PC-9 (cell line): ENCODE measurements around the gene ACCS. TPM values are rescaled to one million over a fixed set of nuclear protein-coding genes. Genes with fewer than 3 reads are reported as not detected.

ENCODE experiments used
- BruUV-seq: library from RNA; stranded (reverse); fragments of 400-500 nt; replicated peaks from 2 replicates; lab custom pipeline; 2021; lab: Mats Ljungman, UMichigan
- CTCF ChIA-PET: fragments of 300-600 bp; sonication (Branson Sonifier 250); formaldehyde crosslinking; loops from one replicate; lab custom pipeline; 2022; ENCODE audit warnings: antibody characterized with exemption; lab: Charles Lee
- POLR2A ChIA-PET: fragments of 300-600 bp; sonication (Branson Sonifier 250); formaldehyde crosslinking; loops from one replicate; lab custom pipeline; 2022; ENCODE audit warnings: antibody characterized with exemption; ENCODE audit not compliant: unreplicated experiment; lab: Charles Lee
- DNase-seq, 2 experiments: peaks; one replicate each; pipeline versions ENCODE4 v3.0.0 to v3.0.0-alpha.2; 2015 to 2022; ENCODE audit warnings: mixed read lengths in 1 of 2
- H2AFZ ChIP-seq: fragments of 200-600 bp; sonication (generic); 2 replicates; pipeline ENCODE4 v1.8.1; 2017; ENCODE audit warnings: antibody characterized with exemption
- H3F3A ChIP-seq: fragments of 200-600 bp; sonication (generic); 2 replicates; pipeline ENCODE4 v1.8.1; 2017; ENCODE audit warnings: antibody characterized with exemption, mild to moderate bottlenecking, low read depth; ENCODE audit not compliant: insufficient read depth
- H3K27ac ChIP-seq: fragments of 200-600 bp; sonication (generic); 2 replicates; pipeline ENCODE4 v1.6.1; 2016; ENCODE audit warnings: mixed run types
- H3K27me3 ChIP-seq: fragments of 200-600 bp; sonication (generic); 2 replicates; pipeline ENCODE4 v1.6.1; 2016; ENCODE audit warnings: low read depth, mixed run types; ENCODE audit not compliant: insufficient read depth
- H3K36me3 ChIP-seq: fragments of 200-600 bp; sonication (generic); 2 replicates; pipeline ENCODE4 v1.6.1; 2016; ENCODE audit warnings: low read depth, mixed run types
- H3K4me1 ChIP-seq: fragments of 200-600 bp; sonication (generic); replicated peaks from 2 replicates; pipeline ENCODE4 v1.6.1; 2016; ENCODE audit warnings: mixed run types; ENCODE audit not compliant: insufficient read depth
- H3K4me2 ChIP-seq: fragments of 200-600 bp; sonication (generic); 2 replicates; pipeline ENCODE4 v1.6.1; 2017; ENCODE audit warnings: mixed run types
- H3K4me3 ChIP-seq: fragments of 200-600 bp; sonication (generic); 2 replicates; pipeline ENCODE4 v1.6.1; 2016; ENCODE audit warnings: mixed run types
- H3K79me2 ChIP-seq: fragments of 200-600 bp; sonication (generic); 2 replicates; pipeline ENCODE4 v1.6.1; 2017; ENCODE audit warnings: low read depth, mixed run types
- H3K9me2 ChIP-seq: fragments of 200-600 bp; sonication (generic); 2 replicates; pipeline ENCODE4 v1.8.1; 2017; ENCODE audit warnings: mild to moderate bottlenecking; ENCODE audit not compliant: insufficient read depth
- H3K9me3 ChIP-seq: fragments of 200-600 bp; sonication (generic); 2 replicates; pipeline ENCODE4 v1.8.1; 2016; ENCODE audit warnings: low read depth; ENCODE audit not compliant: insufficient read depth
- H4K20me1 ChIP-seq: fragments of 200-600 bp; sonication (generic); 2 replicates; pipeline ENCODE4 v1.8.1; 2017; ENCODE audit not compliant: insufficient read depth
- EZH2 ChIP-seq: fragments of 200-600 bp; sonication (generic); IDR thresholded peaks from 2 replicates; pipeline ENCODE4 v1.8.0; 2017; ENCODE audit warnings: antibody characterized with exemption, low read depth
- intact Hi-C: fragments of 100-400 bp; cut with micrococcal nuclease; formaldehyde crosslinking; loops from one replicate; pipeline ENCODE4 v1.10.0; 2022; ENCODE audit not compliant: unreplicated experiment
- total RNA-seq: library from RNA; stranded (reverse); gene quantifications from 2 replicates; pipeline ENCODE4 v1.2.3, GENCODE V29; 2021
- TF ChIP-seq, protein P1 (sequence below): fragments of 200-600 bp; sonication (generic); conservative IDR thresholded peaks from 2 replicates; pipeline ENCODE4 v1.6.1; 2017; ENCODE audit warnings: mixed run types, antibody characterized with exemption, mild to moderate bottlenecking, moderate library complexity

ACCS gene
- total RNA-seq, 1 experiment from 2014 or later: 44.6 TPM

DNA sequence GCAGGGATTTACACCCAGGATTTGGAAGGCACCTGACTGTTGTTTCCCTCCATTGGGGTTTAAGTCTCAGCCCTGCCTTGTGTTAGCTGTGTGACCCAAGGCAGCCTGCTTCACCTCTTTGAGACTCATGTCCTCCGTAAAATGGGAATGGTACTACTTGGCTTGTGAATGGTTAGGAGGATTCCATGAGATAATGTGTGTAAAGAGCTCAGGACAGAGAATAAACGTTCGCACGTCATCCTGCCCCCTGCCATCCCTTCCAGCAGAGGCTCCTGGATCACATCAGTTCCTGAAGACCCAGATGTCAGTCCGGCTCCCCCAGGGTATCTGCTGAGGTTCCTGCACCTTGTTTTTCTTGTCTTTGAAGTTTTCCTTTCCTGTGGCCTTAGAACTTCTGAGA is 35.1 kb upstream of the ACCS start:
- H3K4me1 ChIP-seq: no peaks in the 10 kb centered on the region
- POLR2A ChIA-PET: no interaction called here
- intact Hi-C loops: no loop called here
- no peaks in the 10 kb centered on the region for H4K20me1 ChIP-seq
- no peak overlapping the region for H2AFZ ChIP-seq
- CTCF ChIA-PET: no interaction called here
- H3K9me3 ChIP-seq: no peaks in the 10 kb centered on the region
- H3K9me2 ChIP-seq: no peaks in the 10 kb centered on the region
- no peaks in the 10 kb centered on the region for H3K36me3 ChIP-seq
- H3K4me2 ChIP-seq: no peak overlapping the region
- BruUV-seq: no TSS peak
- H3K27ac ChIP-seq: no peak overlapping the region
- peaks cover 45% of the 10 kb centered on the region for H3K27me3 ChIP-seq
- H3F3A ChIP-seq: no peaks in the 10 kb centered on the region
- TF ChIP-seq EZH2: no peak
- TF ChIP-seq, protein P1, sequence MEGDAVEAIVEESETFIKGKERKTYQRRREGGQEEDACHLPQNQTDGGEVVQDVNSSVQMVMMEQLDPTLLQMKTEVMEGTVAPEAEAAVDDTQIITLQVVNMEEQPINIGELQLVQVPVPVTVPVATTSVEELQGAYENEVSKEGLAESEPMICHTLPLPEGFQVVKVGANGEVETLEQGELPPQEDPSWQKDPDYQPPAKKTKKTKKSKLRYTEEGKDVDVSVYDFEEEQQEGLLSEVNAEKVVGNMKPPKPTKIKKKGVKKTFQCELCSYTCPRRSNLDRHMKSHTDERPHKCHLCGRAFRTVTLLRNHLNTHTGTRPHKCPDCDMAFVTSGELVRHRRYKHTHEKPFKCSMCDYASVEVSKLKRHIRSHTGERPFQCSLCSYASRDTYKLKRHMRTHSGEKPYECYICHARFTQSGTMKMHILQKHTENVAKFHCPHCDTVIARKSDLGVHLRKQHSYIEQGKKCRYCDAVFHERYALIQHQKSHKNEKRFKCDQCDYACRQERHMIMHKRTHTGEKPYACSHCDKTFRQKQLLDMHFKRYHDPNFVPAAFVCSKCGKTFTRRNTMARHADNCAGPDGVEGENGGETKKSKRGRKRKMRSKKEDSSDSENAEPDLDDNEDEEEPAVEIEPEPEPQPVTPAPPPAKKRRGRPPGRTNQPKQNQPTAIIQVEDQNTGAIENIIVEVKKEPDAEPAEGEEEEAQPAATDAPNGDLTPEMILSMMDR: no peak
- no peak overlapping the region for H3K4me3 ChIP-seq
- H3K79me2 ChIP-seq: no peaks in the 10 kb centered on the region
- DNase-seq: no peak

DNA sequence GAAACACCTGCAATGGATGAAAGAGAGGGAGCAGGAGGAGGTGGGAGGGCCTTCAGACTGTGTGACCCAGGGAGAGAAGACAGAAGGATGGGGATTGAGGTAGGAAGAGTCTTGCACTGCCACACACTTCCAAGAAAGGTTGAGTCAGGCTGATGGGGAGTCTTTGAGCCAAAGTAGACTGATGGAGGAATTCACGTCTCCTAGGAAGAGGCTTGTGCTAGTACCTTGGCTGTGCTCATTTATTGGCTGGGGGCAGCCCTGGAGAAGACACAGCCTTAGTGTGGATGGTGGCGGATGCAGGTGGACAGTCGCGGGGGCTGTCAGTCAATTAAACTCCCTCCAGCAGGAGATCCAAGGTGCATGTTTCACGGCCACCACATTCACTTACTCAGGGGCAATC is 34.5 kb upstream of the ACCS start:
- no TSS peak for BruUV-seq
- intact Hi-C loops: no loop called here
- no peak for DNase-seq

DNA sequence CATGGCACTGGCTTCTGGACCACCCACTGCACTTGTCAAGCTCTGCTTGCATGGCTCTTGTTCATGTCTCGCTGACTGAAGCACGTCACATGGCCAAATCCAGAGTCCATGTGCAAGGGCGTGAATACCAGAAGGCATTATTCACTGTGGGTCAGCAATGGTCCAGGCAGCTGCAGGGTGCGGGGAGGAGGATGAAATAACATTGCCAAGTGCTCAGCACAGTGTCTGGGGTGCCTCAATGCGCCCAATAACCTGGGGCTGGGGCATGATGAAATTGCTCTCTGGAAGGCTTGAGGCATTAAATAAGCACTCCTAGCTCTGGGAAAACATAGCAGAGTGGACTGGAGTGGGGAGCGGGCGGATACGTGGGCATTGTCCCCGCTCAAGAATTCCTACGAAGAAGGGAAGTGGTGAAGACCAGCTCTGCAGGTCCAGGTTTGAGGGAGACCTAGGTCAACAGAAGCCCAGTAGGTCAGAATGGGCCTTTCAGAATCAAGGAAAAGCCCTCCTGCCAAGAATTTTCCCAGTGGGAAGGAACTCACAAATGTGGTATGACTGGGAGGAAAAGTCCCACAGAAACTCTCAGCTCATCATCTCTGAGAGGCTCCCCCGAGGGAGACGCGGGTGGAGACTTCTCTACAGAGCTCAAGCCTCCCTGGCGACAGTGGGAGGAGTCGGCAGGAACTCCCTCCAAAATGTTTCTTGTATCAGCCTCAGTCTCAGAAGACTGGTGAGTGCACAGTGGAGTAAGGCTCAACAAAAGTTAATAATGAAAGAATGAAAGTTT is 33.6 kb upstream of the ACCS start:
- CTCF ChIA-PET: no interaction called here

More for the DNA sequence above, 34.5 kb upstream of the ACCS start:
- H3K4me2 ChIP-seq: no peak overlapping the region
- CTCF ChIA-PET: no interaction called here
- H2AFZ ChIP-seq: no peak overlapping the region
- H3K79me2 ChIP-seq: no peaks in the 10 kb centered on the region
- no peaks in the 10 kb centered on the region for H3K9me2 ChIP-seq
- TF ChIP-seq, protein P1: no peak
- no peak for TF ChIP-seq EZH2
- no peaks in the 10 kb centered on the region for H3K4me1 ChIP-seq
- H3K36me3 ChIP-seq: no peaks in the 10 kb centered on the region
- no peak overlapping the region for H3K4me3 ChIP-seq
- no peaks in the 10 kb centered on the region for H4K20me1 ChIP-seq
- no peaks in the 10 kb centered on the region for H3K9me3 ChIP-seq
- POLR2A ChIA-PET: no interaction called here
- peaks cover 45% of the 10 kb centered on the region for H3K27me3 ChIP-seq
- no peak overlapping the region for H3K27ac ChIP-seq
- H3F3A ChIP-seq: no peaks in the 10 kb centered on the region

More for the DNA sequence above, 33.6 kb upstream of the ACCS start:
- no peaks in the 10 kb centered on the region for H3K4me1 ChIP-seq
- no peaks in the 10 kb centered on the region for H3K9me3 ChIP-seq
- H3K9me2 ChIP-seq: no peaks in the 10 kb centered on the region
- no TSS peak for BruUV-seq
- POLR2A ChIA-PET: no interaction called here
- no peaks in the 10 kb centered on the region for H3K36me3 ChIP-seq
- no peaks in the 10 kb centered on the region for H3K79me2 ChIP-seq
- H2AFZ ChIP-seq: no peak overlapping the region
- DNase-seq: no peak
- no peak overlapping the region for H3K4me2 ChIP-seq
- TF ChIP-seq, protein P1: no peak
- TF ChIP-seq EZH2: no peak
- no peaks in the 10 kb centered on the region for H3F3A ChIP-seq
- peaks cover 45% of the 10 kb centered on the region for H3K27me3 ChIP-seq
- no peak overlapping the region for H3K27ac ChIP-seq
- intact Hi-C loops: no loop called here
- H4K20me1 ChIP-seq: no peaks in the 10 kb centered on the region
- no peak overlapping the region for H3K4me3 ChIP-seq
